Testis (tissue), 2 donors: Measurements from ENCODE around the gene SLC6A6.

Source experiments
- CTCF ChIP-seq, 3 experiments: fragments of 450-650 bp in 2 of 3; fragments of 200-600 bp in 1 of 3; sonication (generic) in 1 of 3; IDR thresholded peaks; one replicate each; pipeline ENCODE4 v1.5.1; 2016 to 2019; ENCODE audit warnings: antibody characterized with exemption in 3 of 3, mild to moderate bottlenecking in 2 of 3, moderate library complexity in 1 of 3
- POLR2A ChIP-seq: fragments of 450-650 bp; IDR thresholded peaks from one replicate; pipeline ENCODE4 v1.6.1; 2017; ENCODE audit warnings: antibody characterized with exemption, mild to moderate bottlenecking, moderate library complexity

DNA sequence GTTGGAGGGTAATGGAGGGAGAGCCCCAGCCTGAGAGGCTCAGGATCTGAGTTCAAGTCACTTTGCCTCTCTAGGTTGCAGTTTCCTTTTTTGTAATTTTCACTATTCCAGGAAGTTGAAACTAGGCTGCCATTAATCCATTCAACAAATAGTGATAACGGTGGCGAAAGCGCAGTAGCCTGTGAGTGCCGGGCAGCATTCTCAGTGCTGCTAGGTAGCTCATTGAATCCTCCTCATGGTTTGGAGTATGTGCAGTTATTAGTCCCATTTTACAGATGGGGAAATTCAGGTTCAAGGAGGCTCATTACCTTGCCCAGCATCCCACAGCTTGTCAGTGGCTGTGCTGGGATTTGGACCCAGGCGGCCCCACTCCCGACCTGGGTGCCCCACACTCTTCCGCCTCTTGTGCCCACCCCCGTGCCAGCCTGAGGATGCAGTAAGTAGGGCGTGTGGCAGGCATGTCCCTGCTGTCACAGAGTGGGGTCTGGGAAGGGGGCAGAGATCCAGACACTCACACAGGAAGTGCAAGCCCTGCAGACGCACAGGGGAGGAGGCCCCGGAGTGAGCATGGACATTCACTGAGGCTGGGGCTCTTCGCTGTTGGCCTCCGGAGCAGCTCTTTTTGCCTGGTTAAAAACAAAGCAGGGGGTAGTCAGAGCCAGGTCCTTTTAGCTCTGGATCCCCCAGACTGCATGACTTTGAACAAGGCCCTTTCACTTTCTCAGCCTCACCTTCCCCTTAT is 58.8 kb downstream of the SLC6A6 start:
- TF ChIP-seq CTCF (IDR thresholded peaks at IDR 0.05) (no peak), POLR2A (no peak)
